ENCODE results near the gene DAB2IP.
A peak's percentile ranks its signal among the peaks of the same experiment; 100 is the strongest.

Gene DAB2IP

DNA sequence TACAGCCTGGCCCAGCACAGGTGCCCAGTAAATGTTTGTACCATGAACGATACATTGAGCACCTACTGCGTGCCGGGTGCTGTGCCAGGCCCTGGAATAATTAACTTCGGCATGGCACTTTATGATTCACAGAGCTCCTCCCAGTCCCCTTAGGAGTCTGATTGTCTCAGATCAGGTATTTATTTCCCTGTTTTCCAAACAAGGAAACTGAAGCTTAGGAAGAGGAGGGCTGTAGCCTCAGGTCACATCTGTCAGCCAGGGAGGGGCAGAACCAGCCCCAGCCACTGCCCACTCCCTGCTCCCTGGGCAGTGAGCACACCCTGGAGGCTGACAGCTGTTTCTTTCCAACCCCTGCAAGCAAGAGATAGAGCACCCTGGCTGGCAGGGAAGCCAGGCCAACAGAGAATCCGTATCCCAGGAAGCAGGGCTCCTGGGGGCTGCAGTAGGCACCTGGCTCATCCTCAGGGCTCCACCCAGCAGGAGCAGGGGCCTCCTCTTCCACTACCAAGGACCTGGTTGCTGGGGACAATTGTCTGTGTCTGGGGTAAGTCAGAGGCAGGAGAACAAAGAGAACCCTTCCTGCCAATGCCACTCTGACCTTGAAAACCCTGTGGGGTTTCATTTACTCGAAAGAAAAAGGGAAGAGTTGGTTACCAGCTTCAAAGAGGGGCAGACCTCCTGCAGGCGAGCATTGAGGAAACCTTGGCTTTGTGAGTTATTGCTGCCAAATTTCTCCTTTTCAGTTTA lies 69.0 kb downstream of the DAB2IP start:
- TF ChIP-seq, protein P1, sequence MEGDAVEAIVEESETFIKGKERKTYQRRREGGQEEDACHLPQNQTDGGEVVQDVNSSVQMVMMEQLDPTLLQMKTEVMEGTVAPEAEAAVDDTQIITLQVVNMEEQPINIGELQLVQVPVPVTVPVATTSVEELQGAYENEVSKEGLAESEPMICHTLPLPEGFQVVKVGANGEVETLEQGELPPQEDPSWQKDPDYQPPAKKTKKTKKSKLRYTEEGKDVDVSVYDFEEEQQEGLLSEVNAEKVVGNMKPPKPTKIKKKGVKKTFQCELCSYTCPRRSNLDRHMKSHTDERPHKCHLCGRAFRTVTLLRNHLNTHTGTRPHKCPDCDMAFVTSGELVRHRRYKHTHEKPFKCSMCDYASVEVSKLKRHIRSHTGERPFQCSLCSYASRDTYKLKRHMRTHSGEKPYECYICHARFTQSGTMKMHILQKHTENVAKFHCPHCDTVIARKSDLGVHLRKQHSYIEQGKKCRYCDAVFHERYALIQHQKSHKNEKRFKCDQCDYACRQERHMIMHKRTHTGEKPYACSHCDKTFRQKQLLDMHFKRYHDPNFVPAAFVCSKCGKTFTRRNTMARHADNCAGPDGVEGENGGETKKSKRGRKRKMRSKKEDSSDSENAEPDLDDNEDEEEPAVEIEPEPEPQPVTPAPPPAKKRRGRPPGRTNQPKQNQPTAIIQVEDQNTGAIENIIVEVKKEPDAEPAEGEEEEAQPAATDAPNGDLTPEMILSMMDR (IDR thresholded peaks at IDR 0.05): no peak
- Histone ChIP-seq H3K27ac (peak overlapping the region; percentile 15 to 38), H3K9me3 (no peaks in the 10 kb centered on the region), H3K27me3 (no peaks in the 10 kb centered on the region), H3K4me1 (peaks cover 0 to 80% (median 49%) of the 10 kb centered on the region in 4 donors), H3K36me3 (no peaks in the 10 kb centered on the region), H3K4me3 (no peak overlapping the region)
- DNase-seq: no peak
- intact Hi-C loops (cut with DNase I; ENCODE audit: low total_unique reads): no loop called here

DNA sequence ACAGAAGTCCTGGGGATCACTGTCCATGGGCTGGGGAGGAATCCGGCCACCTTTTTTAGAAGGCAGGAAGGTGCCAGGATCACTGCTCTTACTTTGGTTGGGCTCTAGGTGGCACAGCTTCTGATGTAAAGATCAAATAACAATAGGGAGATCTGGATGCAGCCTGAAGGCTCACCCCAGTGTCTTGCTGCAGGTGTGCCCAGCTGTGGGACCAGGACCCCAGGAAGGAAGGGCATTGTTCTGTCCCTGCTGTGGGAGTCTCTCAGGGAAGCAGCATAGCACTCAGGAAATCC lies 69.6 kb downstream of the DAB2IP start:
- peaks cover 0 to 81% (median 52%) of the 10 kb centered on the region in 4 donors for H3K4me1 ChIP-seq
- intact Hi-C loops (cut with DNase I; ENCODE audit: low total_unique reads): no loop called here
- no peak for DNase-seq
- no peak overlapping the region for H3K4me3 ChIP-seq
- H3K9me3 ChIP-seq: no peaks in the 10 kb centered on the region
- peak overlapping the region; percentile 15 to 38 for H3K27ac ChIP-seq
- no peaks in the 10 kb centered on the region for H3K36me3 ChIP-seq
- H3K27me3 ChIP-seq: no peaks in the 10 kb centered on the region
- TF ChIP-seq, protein P1 (IDR thresholded peaks at IDR 0.05): no peak

DNA sequence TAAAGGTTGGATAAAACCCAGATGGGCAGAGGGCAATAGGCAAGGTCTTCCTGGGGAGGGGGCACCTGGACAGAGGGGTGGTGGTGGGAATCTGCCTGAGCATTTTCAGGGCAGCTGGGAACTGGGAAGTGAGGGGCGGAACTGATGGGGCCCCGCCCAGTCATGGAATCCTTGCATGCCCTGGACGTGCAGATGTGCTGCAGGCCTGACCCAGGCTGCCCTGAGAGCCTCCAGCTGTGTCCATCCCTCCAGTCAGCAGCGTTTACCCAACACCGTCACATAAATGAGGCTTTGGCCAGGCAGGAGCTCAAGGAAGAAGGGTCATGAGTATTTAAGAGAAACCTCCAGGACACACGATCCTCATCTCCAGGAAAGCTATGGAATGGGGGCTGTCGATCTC lies 70.3 kb downstream of the DAB2IP start:
- no peak for DNase-seq
- TF ChIP-seq, protein P1 (IDR thresholded peaks at IDR 0.05): no peak
- Histone ChIP-seq H3K27me3 (no peaks in the 10 kb centered on the region), H3K4me1 (peaks cover 0 to 82% (median 54%) of the 10 kb centered on the region in 4 donors), H3K4me3 (no peak overlapping the region), H3K36me3 (no peaks in the 10 kb centered on the region), H3K9me3 (no peaks in the 10 kb centered on the region), H3K27ac (peak overlapping the region in 1 of 2 donors; percentile 81)
- intact Hi-C loops (cut with DNase I; ENCODE audit: low total_unique reads): no loop called here

DNA sequence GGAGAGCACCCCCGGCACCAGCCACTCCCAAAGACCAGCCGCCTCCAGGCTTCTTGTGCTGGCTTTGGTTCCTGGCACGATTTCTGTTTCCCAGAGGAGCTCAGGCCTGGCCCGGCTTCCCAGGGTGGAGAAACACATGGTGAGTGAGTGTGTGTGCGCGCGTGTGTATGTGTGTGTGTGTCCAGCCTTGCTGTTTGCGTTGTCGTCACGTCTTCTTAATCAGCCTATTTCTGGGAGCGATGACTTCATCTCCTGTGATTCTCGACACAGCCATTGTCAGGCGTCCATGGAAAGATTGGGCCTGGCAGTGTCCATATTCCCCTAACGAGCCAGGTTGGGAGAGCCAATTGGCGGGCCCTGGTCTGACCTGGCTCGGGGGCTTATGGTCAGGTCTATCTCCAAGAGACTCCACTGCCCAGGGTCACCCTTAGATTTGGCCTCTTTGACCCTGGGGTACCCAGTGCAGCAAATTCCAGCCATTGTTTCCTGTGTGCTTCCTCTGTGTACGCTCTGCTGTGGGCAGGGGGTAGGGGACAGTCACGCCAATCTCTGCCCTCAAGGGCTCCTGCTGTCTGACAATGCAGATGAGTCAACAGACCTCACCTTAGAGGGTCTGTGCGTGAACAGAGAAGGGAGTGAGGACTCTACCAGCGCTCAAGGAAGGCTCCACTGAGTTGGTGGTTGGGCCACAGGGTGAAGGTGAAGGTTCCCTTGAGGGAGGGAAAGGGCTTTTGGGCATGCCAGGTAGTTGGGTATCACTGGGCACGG lies 73.8 kb downstream of the DAB2IP start:
- TF ChIP-seq, protein P1 (IDR thresholded peaks at IDR 0.05): no peak
- Histone ChIP-seq H3K4me1 (peaks cover 0 to 87% (median 58%) of the 10 kb centered on the region in 4 donors), H3K36me3 (no peaks in the 10 kb centered on the region), H3K9me3 (no peaks in the 10 kb centered on the region), H3K27me3 (no peaks in the 10 kb centered on the region), H3K27ac (peak overlapping the region; percentile 81 to 86), H3K4me3 (no peak overlapping the region)
- intact Hi-C loops (cut with DNase I; ENCODE audit: low total_unique reads): no loop called here
- DNase-seq: peak; percentile 97 to 99

DNA sequence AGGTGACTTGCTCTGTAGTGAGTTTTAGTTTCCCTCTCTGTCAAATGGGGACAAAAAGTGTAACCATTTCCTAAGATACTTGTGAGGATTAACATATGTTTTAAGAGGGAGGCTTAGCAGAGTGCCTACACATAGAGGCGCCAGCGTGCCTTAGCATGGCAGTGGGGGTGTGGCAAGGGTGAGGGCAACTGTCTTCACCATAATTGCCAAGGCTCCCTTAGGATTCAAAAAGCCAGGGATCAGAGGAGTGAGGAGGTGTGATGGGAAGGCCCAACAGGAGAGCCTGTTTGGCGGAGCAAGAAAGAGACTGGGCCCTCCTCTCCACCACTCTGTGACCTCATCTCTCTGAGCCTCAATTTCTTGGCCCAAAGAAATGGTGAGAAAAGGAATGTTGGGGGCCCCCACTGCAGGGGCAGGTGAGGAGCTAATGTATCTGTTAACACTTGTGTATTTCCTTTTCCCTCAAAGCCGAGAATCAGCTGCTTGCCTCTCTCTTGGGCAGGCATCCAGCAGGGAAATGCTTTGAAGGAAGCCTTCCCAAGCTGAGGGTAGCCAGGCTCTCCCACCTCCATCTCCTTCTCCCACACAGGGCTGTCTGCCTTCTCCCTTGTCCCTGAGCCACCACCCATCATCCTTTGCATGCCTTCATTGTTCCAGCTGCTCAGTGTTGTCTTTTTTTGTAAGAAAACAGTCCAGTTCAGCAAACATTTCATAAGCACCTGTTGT lies 76.0 kb downstream of the DAB2IP start:
- TF ChIP-seq, protein P1 (IDR thresholded peaks at IDR 0.05): no peak
- Histone ChIP-seq H3K9me3 (no peaks in the 10 kb centered on the region), H3K36me3 (no peaks in the 10 kb centered on the region), H3K27ac (peak overlapping the region; percentile 81 to 86), H3K4me1 (peaks cover 4 to 87% (median 66%) of the 10 kb centered on the region in 4 donors), H3K27me3 (no peaks in the 10 kb centered on the region), H3K4me3 (no peak overlapping the region)
- DNase-seq: no peak
- intact Hi-C loops (cut with DNase I; ENCODE audit: low total_unique reads): no loop called here

Measured in tibial artery (tissue), 4 donors.